OCI-LY7 (cell line): ENCODE measurements around the gene SMYD3. TPM values are rescaled to one million over a fixed set of nuclear protein-coding genes. Genes with fewer than 3 reads are reported as not detected.

Experiments used
- BruUV-seq: library from RNA; stranded (reverse); fragments of 400-500 nt; replicated peaks from 2 replicates; lab custom pipeline; 2021; lab: Mats Ljungman, UMichigan
- CTCF ChIA-PET: fragments of 300-600 bp; sonication (Branson Sonifier 250); formaldehyde crosslinking; loops from one replicate; lab custom pipeline; 2022; ENCODE audit warnings: antibody characterized with exemption; ENCODE audit not compliant: unreplicated experiment; lab: Charles Lee
- POLR2A ChIA-PET: fragments of 300-600 bp; sonication (Branson Sonifier 250); formaldehyde crosslinking; loops from one replicate; lab custom pipeline; 2022; ENCODE audit warnings: antibody characterized with exemption; lab: Charles Lee
- DNase-seq: peaks from one replicate; pipeline ENCODE4 v3.0.0-alpha.2; 2015; ENCODE audit warnings: low spot score
- H2AFZ ChIP-seq: fragments of 200-600 bp; sonication (generic), shearing (Covaris generic); 2 replicates; pipeline ENCODE4 v1.6.1; 2014; ENCODE audit warnings: mild to moderate bottlenecking, antibody characterized with exemption, low read length, moderate library complexity
- H3K27ac ChIP-seq: fragments of 200-600 bp; sonication (generic); 2 replicates; pipeline ENCODE4 v1.5.1; 2014; ENCODE audit warnings: mixed run types, low read depth, mild to moderate bottlenecking, moderate library complexity, low read length, inconsistent platforms; ENCODE audit not compliant: poor library complexity, severe bottlenecking
- H3K36me3 ChIP-seq: fragments of 200-600 bp; sonication (generic); 2 replicates; pipeline ENCODE4 v1.6.1; 2014; ENCODE audit warnings: mild to moderate bottlenecking, antibody characterized with exemption, low read length, moderate library complexity, mixed read lengths; ENCODE audit not compliant: insufficient read depth
- H3K4me1 ChIP-seq: fragments of 200-600 bp; sonication (generic); 2 replicates; pipeline ENCODE4 v1.5.1; 2014; ENCODE audit warnings: mild to moderate bottlenecking, low read length; ENCODE audit not compliant: insufficient read depth, poor library complexity, severe bottlenecking
- H3K4me2 ChIP-seq: fragments of 200-600 bp; sonication (generic); 2 replicates; pipeline ENCODE4 v1.6.1; 2014; ENCODE audit warnings: mild to moderate bottlenecking, low read length
- H3K4me3 ChIP-seq: fragments of 200-600 bp; sonication (generic); 2 replicates; pipeline ENCODE4 v1.5.1; 2014; ENCODE audit warnings: mild to moderate bottlenecking, low read depth, low read length; ENCODE audit not compliant: poor library complexity, severe bottlenecking
- H3K79me2 ChIP-seq: fragments of 200-600 bp; sonication (generic); 2 replicates; pipeline ENCODE4 v1.6.1; 2016; ENCODE audit warnings: low read depth, mild to moderate bottlenecking, low read length, moderate library complexity, mixed read lengths; ENCODE audit not compliant: insufficient read depth
- H3K9me2 ChIP-seq: fragments of 200-600 bp; sonication (generic); 2 replicates; pipeline ENCODE4 v1.6.1; 2016; ENCODE audit warnings: mild to moderate bottlenecking, low read length, mixed read lengths; ENCODE audit not compliant: insufficient read depth
- H3K9me3 ChIP-seq: fragments of 200-600 bp; sonication (generic); 2 replicates; pipeline ENCODE4 v1.6.1; 2014; ENCODE audit warnings: mild to moderate bottlenecking, mixed run types, low read length, mixed read lengths
- H4K20me1 ChIP-seq: fragments of 200-600 bp; sonication (generic); 2 replicates; pipeline ENCODE4 v1.6.1; 2014; ENCODE audit warnings: mild to moderate bottlenecking, antibody characterized with exemption, low read length, moderate library complexity, mixed read lengths; ENCODE audit not compliant: insufficient read depth
- EZH2phosphoT487 ChIP-seq: fragments of 200-600 bp; sonication (generic); IDR thresholded peaks from 2 replicates; pipeline ENCODE4 v1.6.1; 2018; ENCODE audit warnings: low read depth, borderline replicate concordance, mild to moderate bottlenecking, mixed run types, antibody characterized with exemption, low read length, moderate library complexity, mixed read lengths
- intact Hi-C: fragments of 100-400 bp; cut with micrococcal nuclease; formaldehyde crosslinking; loops from one replicate; pipeline ENCODE4 v1.10.0; 2022; ENCODE audit not compliant: unreplicated experiment
- total RNA-seq, 2 experiments: library from RNA; depleted of rRNA in 1 of 2; stranded (reverse); fragments of >200 nt in 1 of 2; shearing (Covaris generic) in 1 of 2; gene quantifications; 2 replicates each; pipeline ENCODE4 v1.2.3, GENCODE V29; 2014 to 2022
- TF ChIP-seq, protein P1 (sequence below): fragments of 200-600 bp; sonication (generic); conservative IDR thresholded peaks from 2 replicates; pipeline ENCODE4 v1.5.1; 2014; ENCODE audit warnings: mild to moderate bottlenecking, antibody characterized with exemption, low read length, moderate library complexity, mixed read lengths

Gene SMYD3
- total RNA-seq, 2 experiments from 2014 or later: 28.9 to 34.5 TPM

DNA sequence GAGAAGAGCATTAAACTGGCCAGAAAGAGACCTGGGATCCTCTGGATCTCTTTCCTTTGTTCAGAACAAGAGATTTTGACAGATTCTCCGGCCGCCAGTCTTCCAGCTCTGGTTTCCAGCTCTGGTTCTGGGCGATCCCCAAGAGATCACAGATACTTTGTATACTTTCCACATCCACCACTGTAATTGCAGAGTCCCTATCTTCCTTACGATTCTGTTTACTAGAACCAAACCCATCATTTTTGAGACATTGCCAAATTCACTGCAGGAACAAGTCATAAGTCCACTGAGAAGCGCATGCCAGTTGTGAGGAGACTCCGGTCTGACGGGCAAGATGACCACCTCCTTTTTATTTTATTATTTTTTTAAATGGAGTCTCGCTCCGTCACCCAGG lies 505.2 kb downstream of the SMYD3 start:
- ChIA-PET CTCF (interaction anchor here (0.7 kb wide), 1 partner anchor 211 kb away, joined by 3 read pairs; no protein-coding TSS in a partner anchor), POLR2A (no interaction called here)
- BruUV-seq: no TSS peak
- TF ChIP-seq, protein P1, sequence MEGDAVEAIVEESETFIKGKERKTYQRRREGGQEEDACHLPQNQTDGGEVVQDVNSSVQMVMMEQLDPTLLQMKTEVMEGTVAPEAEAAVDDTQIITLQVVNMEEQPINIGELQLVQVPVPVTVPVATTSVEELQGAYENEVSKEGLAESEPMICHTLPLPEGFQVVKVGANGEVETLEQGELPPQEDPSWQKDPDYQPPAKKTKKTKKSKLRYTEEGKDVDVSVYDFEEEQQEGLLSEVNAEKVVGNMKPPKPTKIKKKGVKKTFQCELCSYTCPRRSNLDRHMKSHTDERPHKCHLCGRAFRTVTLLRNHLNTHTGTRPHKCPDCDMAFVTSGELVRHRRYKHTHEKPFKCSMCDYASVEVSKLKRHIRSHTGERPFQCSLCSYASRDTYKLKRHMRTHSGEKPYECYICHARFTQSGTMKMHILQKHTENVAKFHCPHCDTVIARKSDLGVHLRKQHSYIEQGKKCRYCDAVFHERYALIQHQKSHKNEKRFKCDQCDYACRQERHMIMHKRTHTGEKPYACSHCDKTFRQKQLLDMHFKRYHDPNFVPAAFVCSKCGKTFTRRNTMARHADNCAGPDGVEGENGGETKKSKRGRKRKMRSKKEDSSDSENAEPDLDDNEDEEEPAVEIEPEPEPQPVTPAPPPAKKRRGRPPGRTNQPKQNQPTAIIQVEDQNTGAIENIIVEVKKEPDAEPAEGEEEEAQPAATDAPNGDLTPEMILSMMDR: no peak
- TF ChIP-seq EZH2phosphoT487: no peak
- Histone ChIP-seq H3K36me3 (no peaks in the 10 kb centered on the region), H3K4me1 (no peaks in the 10 kb centered on the region), H3K9me2 (no peaks in the 10 kb centered on the region), H3K79me2 (no peaks in the 10 kb centered on the region), H3K4me3 (no peak overlapping the region), H3K9me3 (no peaks in the 10 kb centered on the region), H3K4me2 (no peak overlapping the region), H2AFZ (no peak overlapping the region), H3K27ac (no peak overlapping the region), H4K20me1 (no peaks in the 10 kb centered on the region)
- intact Hi-C loops: loop anchor here (5.0 to 10.0 kb wide), 4 partner anchors 115 to 487 kb away; no protein-coding TSS in a partner anchor
- DNase-seq: no peak

DNA sequence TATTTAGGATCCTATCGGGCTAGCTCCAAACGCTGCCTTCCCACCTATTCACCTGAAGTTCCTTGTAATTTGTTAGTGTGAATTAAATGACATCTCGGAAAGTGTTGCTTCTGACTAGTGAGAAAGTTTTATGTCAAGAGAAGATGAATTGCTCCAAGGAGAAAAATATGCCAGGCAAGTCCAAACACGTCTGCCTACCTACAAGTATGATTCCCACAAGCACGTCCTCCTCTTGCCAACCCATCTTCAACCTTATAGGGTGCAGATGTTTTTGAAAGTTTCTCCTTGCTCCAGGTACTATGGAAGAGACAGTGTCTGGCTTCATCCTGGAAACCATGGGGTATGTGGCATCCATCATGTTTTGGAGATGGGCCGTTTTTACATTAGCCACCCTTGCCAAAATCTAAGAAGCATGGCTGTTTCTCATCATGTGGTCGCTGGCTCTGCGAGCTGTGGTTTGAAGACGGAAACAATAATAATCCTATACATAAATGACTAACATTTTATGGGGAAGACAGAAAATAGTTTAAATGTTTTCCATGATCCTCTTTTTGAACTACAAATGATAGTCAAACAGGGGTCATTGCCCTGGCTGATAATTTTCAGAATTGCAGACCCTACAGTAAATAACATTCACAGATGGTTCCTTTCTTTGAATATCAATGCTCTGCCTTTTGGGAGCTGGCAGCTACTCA lies 505.8 kb downstream of the SMYD3 start:
- Histone ChIP-seq H2AFZ (no peak overlapping the region), H3K4me3 (no peak overlapping the region), H3K36me3 (no peaks in the 10 kb centered on the region), H3K79me2 (no peaks in the 10 kb centered on the region), H3K4me2 (no peak overlapping the region), H3K9me2 (no peaks in the 10 kb centered on the region), H3K4me1 (no peaks in the 10 kb centered on the region), H4K20me1 (no peaks in the 10 kb centered on the region), H3K27ac (no peak overlapping the region), H3K9me3 (no peaks in the 10 kb centered on the region)
- POLR2A ChIA-PET: no interaction called here
- intact Hi-C loops: loop anchor here (5.0 to 10.0 kb wide), 4 partner anchors 114 to 486 kb away; no protein-coding TSS in a partner anchor
- TF ChIP-seq, protein P1: no peak
- TF ChIP-seq EZH2phosphoT487: no peak
- CTCF ChIA-PET: interaction anchor here (0.7 kb wide), 1 partner anchor 210 kb away, joined by 3 read pairs; no protein-coding TSS in a partner anchor
- no TSS peak for BruUV-seq
- DNase-seq: no peak

- H3K36me3 ChIP-seq: no peaks in the 10 kb centered on the region
- no peak for DNase-seq
- ChIA-PET CTCF (no interaction called here), POLR2A (interaction anchor here (0.6 kb wide), 1 partner anchor 721 kb away, joined by 3 read pairs; no protein-coding TSS in a partner anchor)
- no peak overlapping the region for H3K4me2 ChIP-seq
- no peak for TF ChIP-seq EZH2phosphoT487
- TF ChIP-seq, protein P1: 0 out of 2 replicates have a peak, but pooled peaks have one; percentile 11
- no peak overlapping the region for H2AFZ ChIP-seq
- no peak overlapping the region for H3K27ac ChIP-seq
- no peaks in the 10 kb centered on the region for H3K79me2 ChIP-seq
- H4K20me1 ChIP-seq: no peaks in the 10 kb centered on the region
- H3K4me1 ChIP-seq: no peaks in the 10 kb centered on the region
- H3K4me3 ChIP-seq: no peak overlapping the region
- no peaks in the 10 kb centered on the region for H3K9me2 ChIP-seq
- no peaks in the 10 kb centered on the region for H3K9me3 ChIP-seq
- intact Hi-C loops: loop anchor here (5.0 to 10.0 kb wide), 4 partner anchors 113 to 486 kb away; no protein-coding TSS in a partner anchor
- BruUV-seq: no TSS peak
Observed at GRCh38 chr1:246000638-246001015, 506.5 kb downstream of the SMYD3 start.
